Mesothelial cell of epicardium (in vitro differentiated cells): ENCODE data around the gene FAM163B. TPM values are rescaled to one million over a fixed set of nuclear protein-coding genes. Genes with fewer than 3 reads are reported as not detected.

Experiments used
- DNase-seq, 2 experiments: peaks; one replicate each; pipeline ENCODE4 v3.0.0; 2021; ENCODE audit warnings: low spot score in 2 of 2; ENCODE audit not compliant: unreplicated experiment in 2 of 2
- H3K27ac Mint-ChIP-seq: 2 replicates; pipeline ENCODE4 v1.8.0; 2021; ENCODE audit warnings: mixed read lengths
- H3K27me3 Mint-ChIP-seq: 2 replicates; pipeline ENCODE4 v1.8.0; 2021; ENCODE audit warnings: low read depth, mixed read lengths
- H3K36me3 Mint-ChIP-seq: 2 replicates; pipeline ENCODE4 v1.8.0; 2021; ENCODE audit warnings: mixed read lengths
- H3K4me1 Mint-ChIP-seq: 2 replicates; pipeline ENCODE4 v1.8.0; 2021; ENCODE audit warnings: mixed read lengths
- H3K4me3 Mint-ChIP-seq: 2 replicates; pipeline ENCODE4 v1.8.0; 2021; ENCODE audit warnings: mild to moderate bottlenecking, moderate library complexity, mixed read lengths
- H3K9me3 Mint-ChIP-seq: 2 replicates; pipeline ENCODE4 v1.8.0; 2021; ENCODE audit warnings: mixed read lengths
- total RNA-seq: library from RNA; stranded (reverse); gene quantifications from 3 replicates; pipeline ENCODE4 v1.2.1, GENCODE V29; 2021
- TF ChIP-seq, protein P1 (sequence below): fragments of 200-600 bp; sonication (generic); IDR thresholded peaks from one replicate; pipeline ENCODE4 v1.5.0; 2021; ENCODE audit warnings: antibody characterized with exemption; ENCODE audit not compliant: unreplicated experiment

FAM163B gene
- total RNA-seq, 1 donor from 2014 or later: 0.72 TPM

DNA sequence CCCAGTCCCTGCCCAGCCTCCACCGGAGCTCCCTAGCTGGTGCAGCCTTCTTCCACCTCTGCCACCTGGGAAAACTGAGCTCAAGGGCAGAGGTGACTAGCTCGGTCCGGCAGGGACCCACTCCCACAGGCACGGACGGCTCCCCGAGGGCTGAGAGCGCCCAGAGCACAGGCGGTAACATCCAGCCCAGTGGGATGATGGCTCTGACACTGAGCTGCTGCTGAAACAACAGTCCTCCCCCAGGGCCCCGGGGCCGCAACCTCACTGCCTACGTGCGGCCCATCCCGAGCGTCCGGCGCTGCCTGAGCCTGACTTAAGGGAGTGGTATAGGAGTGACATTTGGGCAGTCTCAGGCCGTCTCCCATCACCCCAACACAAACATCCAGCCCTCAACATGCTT is 3.7 kb downstream of the FAM163B start:
- no peak overlapping the region for H3K27ac Mint-ChIP-seq
- H3K27me3 Mint-ChIP-seq: peaks cover 61% of the 10 kb centered on the region
- no peak for DNase-seq
- H3K36me3 Mint-ChIP-seq: no peaks in the 10 kb centered on the region
- no peaks in the 10 kb centered on the region for H3K4me1 Mint-ChIP-seq
- TF ChIP-seq, protein P1, sequence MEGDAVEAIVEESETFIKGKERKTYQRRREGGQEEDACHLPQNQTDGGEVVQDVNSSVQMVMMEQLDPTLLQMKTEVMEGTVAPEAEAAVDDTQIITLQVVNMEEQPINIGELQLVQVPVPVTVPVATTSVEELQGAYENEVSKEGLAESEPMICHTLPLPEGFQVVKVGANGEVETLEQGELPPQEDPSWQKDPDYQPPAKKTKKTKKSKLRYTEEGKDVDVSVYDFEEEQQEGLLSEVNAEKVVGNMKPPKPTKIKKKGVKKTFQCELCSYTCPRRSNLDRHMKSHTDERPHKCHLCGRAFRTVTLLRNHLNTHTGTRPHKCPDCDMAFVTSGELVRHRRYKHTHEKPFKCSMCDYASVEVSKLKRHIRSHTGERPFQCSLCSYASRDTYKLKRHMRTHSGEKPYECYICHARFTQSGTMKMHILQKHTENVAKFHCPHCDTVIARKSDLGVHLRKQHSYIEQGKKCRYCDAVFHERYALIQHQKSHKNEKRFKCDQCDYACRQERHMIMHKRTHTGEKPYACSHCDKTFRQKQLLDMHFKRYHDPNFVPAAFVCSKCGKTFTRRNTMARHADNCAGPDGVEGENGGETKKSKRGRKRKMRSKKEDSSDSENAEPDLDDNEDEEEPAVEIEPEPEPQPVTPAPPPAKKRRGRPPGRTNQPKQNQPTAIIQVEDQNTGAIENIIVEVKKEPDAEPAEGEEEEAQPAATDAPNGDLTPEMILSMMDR: no peak
- no peaks in the 10 kb centered on the region for H3K9me3 Mint-ChIP-seq
- H3K4me3 Mint-ChIP-seq: no peak overlapping the region

- no peak overlapping the region for H3K4me3 Mint-ChIP-seq
- no peaks in the 10 kb centered on the region for H3K9me3 Mint-ChIP-seq
- DNase-seq: no peak
- H3K4me1 Mint-ChIP-seq: no peaks in the 10 kb centered on the region
- H3K27me3 Mint-ChIP-seq: peaks cover 55% of the 10 kb centered on the region
- H3K27ac Mint-ChIP-seq: no peak overlapping the region
- no peaks in the 10 kb centered on the region for H3K36me3 Mint-ChIP-seq
- TF ChIP-seq, protein P1: no peak
Measured at GRCh38 chr9:133604856-133605255, 4.3 kb downstream of the FAM163B start.

DNA sequence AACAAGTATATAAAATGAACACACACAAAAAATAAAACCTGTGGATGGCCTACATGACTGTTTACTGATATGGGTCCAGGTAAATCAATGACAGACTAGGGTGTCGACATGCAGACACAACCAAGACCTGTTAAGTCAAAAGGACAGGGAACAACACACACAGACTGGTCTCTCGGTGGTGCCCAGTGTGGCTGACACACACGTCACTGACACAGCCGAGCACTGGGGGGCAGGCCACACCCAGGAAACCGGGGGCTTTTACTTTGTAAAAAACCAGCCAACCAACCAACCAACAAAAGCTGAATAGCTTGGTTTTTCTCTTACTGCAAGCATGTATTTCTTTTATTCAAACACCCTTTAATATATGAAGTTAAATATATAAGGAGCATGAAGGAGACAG is 5.0 kb downstream of the FAM163B start:
- Mint-ChIP-seq H3K36me3 (no peaks in the 10 kb centered on the region), H3K4me1 (no peaks in the 10 kb centered on the region), H3K9me3 (no peaks in the 10 kb centered on the region), H3K27ac (no peak overlapping the region), H3K27me3 (peaks cover 49% of the 10 kb centered on the region), H3K4me3 (no peak overlapping the region)
- no peak for DNase-seq
- TF ChIP-seq, protein P1: no peak

GRCh38 chr9:133603135-133603927 is 5.9 kb downstream of the FAM163B start:
- no peaks in the 10 kb centered on the region for H3K4me1 Mint-ChIP-seq

GRCh38 chr9:133602277-133602676 is 6.9 kb downstream of the FAM163B start:
- Mint-ChIP-seq H3K27ac (no peak overlapping the region), H3K36me3 (no peaks in the 10 kb centered on the region), H3K9me3 (peaks cover 9% of the 10 kb centered on the region), H3K4me1 (no peaks in the 10 kb centered on the region), H3K4me3 (no peak overlapping the region), H3K27me3 (peaks cover 33% of the 10 kb centered on the region)
- TF ChIP-seq, protein P1: no peak
- DNase-seq: no peak

More at GRCh38 chr9:133603135-133603927, 5.9 kb downstream of the FAM163B start:
- TF ChIP-seq, protein P1: no peak
- no peak for DNase-seq
- H3K36me3 Mint-ChIP-seq: no peaks in the 10 kb centered on the region
- H3K27me3 Mint-ChIP-seq: peaks cover 44% of the 10 kb centered on the region
- no peaks in the 10 kb centered on the region for H3K9me3 Mint-ChIP-seq
- no peak overlapping the region for H3K27ac Mint-ChIP-seq
- no peak overlapping the region for H3K4me3 Mint-ChIP-seq
